HUES64 (cell line): ENCODE results near the gene BBC3.
"Not testable (repeated sequence)": the region's sequence is repeated elsewhere in the genome, so short reads cannot be mapped to it uniquely, and the experiment has no call there.

ENCODE experiments used
- H3K27ac ChIP-seq: 2 replicates; pipeline ENCODE4 v1.7.0; 2013; ENCODE audit warnings: low read depth, low read length, inconsistent platforms
- H3K27me3 ChIP-seq: 2 replicates; pipeline ENCODE4 v1.6.1; 2013; ENCODE audit warnings: mild to moderate bottlenecking, low read length; ENCODE audit not compliant: insufficient read depth
- H3K36me3 ChIP-seq: 2 replicates; pipeline ENCODE4 v1.6.1; 2013; ENCODE audit warnings: mild to moderate bottlenecking, low read length; ENCODE audit not compliant: insufficient read depth
- H3K4me1 ChIP-seq: 2 replicates; pipeline ENCODE4 v1.6.1; 2013; ENCODE audit warnings: mild to moderate bottlenecking, low read length, moderate library complexity; ENCODE audit not compliant: insufficient read depth
- H3K4me3 ChIP-seq: 2 replicates; pipeline ENCODE4 v1.5.1; 2013; ENCODE audit warnings: mild to moderate bottlenecking, low read length, moderate library complexity
- H3K9ac ChIP-seq: 2 replicates; pipeline ENCODE4 v1.6.1; 2013; ENCODE audit warnings: mild to moderate bottlenecking, low read depth, low read length
- H3K9me3 ChIP-seq: 2 replicates; pipeline ENCODE4 v1.6.1; 2013; ENCODE audit warnings: low read depth, low read length; ENCODE audit not compliant: insufficient read depth
- WGBS: fragments of 150-250, 120-280 bp; methylation state at CpG from one replicate; pipeline ENCODE4 v1.1.7; 2013; ENCODE audit warnings: missing lambda C conversion rate; 5-methylcytosine and 5-hydroxymethylcytosine counted together

The BBC3 gene

GRCh38 chr19:47257411-47258169, 26.6 kb upstream of the BBC3 start:
- H3K4me1 ChIP-seq: peaks cover 7% of the 10 kb centered on the region; the same call in 1 of the 2 replicates
- H3K9me3 ChIP-seq: no peaks in the 10 kb centered on the region
- peak overlapping the region; percentile 66 for H3K4me3 ChIP-seq
- 8% methylated on average over 29 of the region's 29 CpGs for WGBS
- peak overlapping the region; percentile 92 for H3K27ac ChIP-seq
- peaks cover 38% of the 10 kb centered on the region for H3K36me3 ChIP-seq
- peak overlapping the region; percentile 72 for H3K9ac ChIP-seq
- H3K27me3 ChIP-seq: no peaks in the 10 kb centered on the region

- no peaks in the 10 kb centered on the region for H3K27me3 ChIP-seq
- H3K36me3 ChIP-seq: peaks cover 32% of the 10 kb centered on the region
- H3K27ac ChIP-seq: peak overlapping the region; percentile 94; the same call in 1 of the 2 replicates
- H3K9me3 ChIP-seq: no peaks in the 10 kb centered on the region
- 0 out of 2 replicates have a peak overlapping the region, but pooled peaks have one; percentile 80 for H3K9ac ChIP-seq
- peaks cover 7% of the 10 kb centered on the region; the same call in 1 of the 2 replicates for H3K4me1 ChIP-seq
- under 1% methylated on average over 52 of the region's 52 CpGs for WGBS
- H3K4me3 ChIP-seq: peak overlapping the region; percentile 74
These were observed 25.9 kb upstream of the BBC3 start for GRCh38 chr19:47256693-47257410.

- no peaks in the 10 kb centered on the region for H3K27me3 ChIP-seq
- peak within 1 kb of the TSS; percentile 74 for H3K4me3 ChIP-seq
- peaks cover 7% of the 10 kb centered on the region; the same call in 1 of the 2 replicates for H3K4me1 ChIP-seq
- 27% methylated on average over 60 of the region's 60 CpGs for WGBS
- peak within 1 kb of the TSS; percentile 94 for H3K27ac ChIP-seq
- H3K36me3 ChIP-seq: peaks cover 28% of the 10 kb centered on the region
- peak within 1 kb of the TSS; percentile 80 for H3K9ac ChIP-seq
- no peaks in the 10 kb centered on the region for H3K9me3 ChIP-seq
These were observed 25.1 kb upstream of the BBC3 start, which contains the start of gene CCDC9 for GRCh38 chr19:47255879-47256692. Gene CCDC9, plus strand, starts transcription at chr19:47256525. Its CDS starts 1,876 bp downstream, at chr19:47258401.

GRCh38 chr19:47253970-47254369, 23.0 kb upstream of the BBC3 start:
- no peaks in the 10 kb centered on the region for H3K9me3 ChIP-seq
- H3K27ac ChIP-seq: no peak overlapping the region
- 98% methylated on average over 4 of the region's 5 CpGs for WGBS
- H3K4me3 ChIP-seq: no peak overlapping the region
- H3K36me3 ChIP-seq: peaks cover 6% of the 10 kb centered on the region
- no peaks in the 10 kb centered on the region for H3K27me3 ChIP-seq
- peaks cover 7% of the 10 kb centered on the region; the same call in 1 of the 2 replicates for H3K4me1 ChIP-seq
- no peak overlapping the region for H3K9ac ChIP-seq

GRCh38 chr19:47253467-47253881, 22.5 kb upstream of the BBC3 start:
- no peak overlapping the region for H3K27ac ChIP-seq
- H3K9ac ChIP-seq: no peak overlapping the region
- no peaks in the 10 kb centered on the region for H3K27me3 ChIP-seq
- peaks cover 1% of the 10 kb centered on the region for H3K36me3 ChIP-seq
- 88% methylated on average over 3 of the region's 3 CpGs for WGBS
- no peak overlapping the region for H3K4me3 ChIP-seq
- peaks cover 7% of the 10 kb centered on the region; the same call in 1 of the 2 replicates for H3K4me1 ChIP-seq
- no peaks in the 10 kb centered on the region for H3K9me3 ChIP-seq

- H3K9ac ChIP-seq, H3K27ac ChIP-seq: not testable (repeated sequence)
- WGBS: 93% methylated on average over 8 of the region's 8 CpGs
These were observed 22.0 kb upstream of the BBC3 start for GRCh38 chr19:47253016-47253415.

GRCh38 chr19:47247308-47247990, 16.4 kb upstream of the BBC3 start:
- H3K27me3 ChIP-seq: peaks cover 11% of the 10 kb centered on the region
- H3K9me3 ChIP-seq: no peaks in the 10 kb centered on the region
- H3K27ac ChIP-seq: no peak overlapping the region
- H3K36me3 ChIP-seq: no peaks in the 10 kb centered on the region
- 50% methylated on average over 23 of the region's 25 CpGs for WGBS
- no peak overlapping the region for H3K4me3 ChIP-seq
- no peak overlapping the region for H3K9ac ChIP-seq
- no peaks in the 10 kb centered on the region for H3K4me1 ChIP-seq

More at GRCh38 chr19:47253016-47253415, 22.0 kb upstream of the BBC3 start:
- H3K4me3 ChIP-seq, H3K27me3 ChIP-seq, H3K36me3 ChIP-seq, H3K9me3 ChIP-seq, H3K4me1 ChIP-seq: not testable (repeated sequence)

GRCh38 chr19:47243776-47244547, 13.0 kb upstream of the BBC3 start:
- H3K27ac ChIP-seq: peak overlapping the region; percentile 91; the same call in 1 of the 2 replicates

GRCh38 chr19:47243364-47243775, 12.4 kb upstream of the BBC3 start:
- Histone ChIP-seq H3K27me3 (peaks cover 48% of the 10 kb centered on the region), H3K9me3 (no peaks in the 10 kb centered on the region), H3K9ac (no peak overlapping the region), H3K27ac (no peak overlapping the region), H3K4me3 (peak overlapping the region; percentile 46), H3K36me3 (no peaks in the 10 kb centered on the region), H3K4me1 (peaks cover 11% of the 10 kb centered on the region; the same call in 1 of the 2 replicates)
- WGBS: 20% methylated on average over 9 of the region's 9 CpGs

More at GRCh38 chr19:47243776-47244547, 13.0 kb upstream of the BBC3 start:
- peak overlapping the region; percentile 46 for H3K4me3 ChIP-seq
- H3K27me3 ChIP-seq: peaks cover 43% of the 10 kb centered on the region
- 2% methylated on average over 45 of the region's 46 CpGs for WGBS
- H3K9me3 ChIP-seq: no peaks in the 10 kb centered on the region
- H3K9ac ChIP-seq: peak overlapping the region; percentile 65
- no peaks in the 10 kb centered on the region for H3K36me3 ChIP-seq
- H3K4me1 ChIP-seq: peaks cover 9% of the 10 kb centered on the region; the same call in 1 of the 2 replicates
